GM23338 (cell line): Measurements from ENCODE around the gene NUDT15. TPM values are rescaled to one million over a fixed set of nuclear protein-coding genes. Genes with fewer than 3 reads are reported as not detected.
A peak's percentile ranks its signal among the peaks of the same experiment; 100 is the strongest.

Experiments used
- ATAC-seq: fragments of 200-7000 bp; cut with Tn5 transposase; 3 replicates; pipeline ENCODE4 v1.9.1; 2020
- DNase-seq: peaks from one replicate; pipeline ENCODE4 v3.0.0-alpha.2; 2015; ENCODE audit warnings: low spot score
- H2AFZ ChIP-seq: fragments of 200-600 bp; sonication (generic); 2 replicates; pipeline ENCODE4 v1.8.0; 2016; ENCODE audit warnings: antibody characterized with exemption, mild to moderate bottlenecking, moderate library complexity
- H3F3A ChIP-seq: fragments of 200-600 bp; sonication (generic); replicated peaks from 2 replicates; pipeline ENCODE4 v1.8.0; 2017; ENCODE audit warnings: antibody characterized with exemption, mixed run types, low read depth
- H3K27ac ChIP-seq: fragments of 200-600 bp; sonication (generic); 2 replicates; pipeline ENCODE4 v1.6.1; 2016; ENCODE audit warnings: low read depth
- H3K27me3 ChIP-seq: fragments of 200-600 bp; sonication (generic); 2 replicates; pipeline ENCODE4 v1.8.0; 2016; ENCODE audit warnings: mild to moderate bottlenecking, mixed run types, moderate library complexity; ENCODE audit not compliant: insufficient read depth
- H3K36me3 ChIP-seq: fragments of 200-600 bp; sonication (generic); 2 replicates; pipeline ENCODE4 v1.8.0; 2016; ENCODE audit warnings: mild to moderate bottlenecking; ENCODE audit not compliant: insufficient read depth
- H3K4me1 ChIP-seq: fragments of 200-600 bp; sonication (generic); 2 replicates; pipeline ENCODE4 v1.8.0; 2016; ENCODE audit warnings: mild to moderate bottlenecking, moderate library complexity; ENCODE audit not compliant: insufficient read depth
- H3K4me2 ChIP-seq: fragments of 200-600 bp; sonication (generic); 2 replicates; pipeline ENCODE4 v1.7.1; 2017; ENCODE audit warnings: mixed run types
- H3K4me3 ChIP-seq: fragments of 200-600 bp; sonication (generic); 2 replicates; pipeline ENCODE4 v1.6.1; 2016; ENCODE audit warnings: mixed run types
- H3K79me2 ChIP-seq: fragments of 200-600 bp; sonication (generic); replicated peaks from 2 replicates; pipeline ENCODE4 v1.8.0; 2017; ENCODE audit warnings: mild to moderate bottlenecking; ENCODE audit not compliant: insufficient read depth
- H3K9me2 ChIP-seq: fragments of 200-600 bp; sonication (generic); 2 replicates; pipeline ENCODE4 v1.8.0; 2017; ENCODE audit not compliant: insufficient read depth
- H4K20me1 ChIP-seq: fragments of 200-600 bp; sonication (generic); replicated peaks from 2 replicates; pipeline ENCODE4 v1.8.0; 2017; ENCODE audit warnings: mild to moderate bottlenecking; ENCODE audit not compliant: insufficient read depth
- H3K27ac Mint-ChIP-seq: 2 replicates; pipeline ENCODE4 v1.8.0; 2020; ENCODE audit warnings: inconsistent platforms, mild to moderate bottlenecking, moderate library complexity, mixed read lengths
- H3K27me3 Mint-ChIP-seq: 3 replicates; pipeline ENCODE4 v1.8.0; 2022; ENCODE audit warnings: low read depth, mild to moderate bottlenecking, moderate library complexity, mixed read lengths, inconsistent platforms; ENCODE audit not compliant: insufficient read depth, poor library complexity
- H3K36me3 Mint-ChIP-seq: 3 replicates; pipeline ENCODE4 v1.8.0; 2021; ENCODE audit warnings: low read depth, mild to moderate bottlenecking, inconsistent platforms, moderate library complexity, mixed read lengths
- H3K4me1 Mint-ChIP-seq: 3 replicates; pipeline ENCODE4 v1.8.0; 2020; ENCODE audit warnings: mild to moderate bottlenecking, inconsistent platforms, mixed read lengths
- H3K4me3 Mint-ChIP-seq: 3 replicates; pipeline ENCODE4 v1.8.0; 2021; ENCODE audit warnings: moderate library complexity, mild to moderate bottlenecking, inconsistent platforms, mixed read lengths
- H3K9me3 Mint-ChIP-seq: 3 replicates; pipeline ENCODE4 v1.8.0; 2020; ENCODE audit warnings: moderate library complexity, mild to moderate bottlenecking, inconsistent platforms, mixed read lengths
- CREB1 ChIP-seq: fragments of 250-450 bp; sonication (Bioruptor Pico); IDR thresholded peaks from 2 replicates; pipeline ENCODE4 v1.5.0; 2020; ENCODE audit warnings: low read depth, mild to moderate bottlenecking, moderate library complexity
- EZH2phosphoT487 ChIP-seq: fragments of 200-600 bp; sonication (generic); IDR thresholded peaks from one replicate; pipeline ENCODE4 v1.8.1; 2018; ENCODE audit warnings: antibody characterized with exemption; ENCODE audit not compliant: unreplicated experiment
- POLR2AphosphoS5 ChIP-seq: IDR thresholded peaks from 2 replicates; pipeline ENCODE4 v1.6.1; 2016; ENCODE audit warnings: antibody characterized with exemption, low read depth
- STAT1 ChIP-seq: IDR thresholded peaks from one replicate; pipeline ENCODE4 v1.6.1; 2016; ENCODE audit warnings: antibody characterized with exemption; ENCODE audit not compliant: unreplicated experiment
- ZNF114 ChIP-seq: fragments of 250-450 bp; sonication (Bioruptor Pico); IDR thresholded peaks from 2 replicates; pipeline ENCODE4 v1.5.0; 2020; ENCODE audit warnings: mild to moderate bottlenecking, moderate library complexity
- long read RNA-seq: library from polyadenylated mRNA; unstranded; transcript quantifications from one replicate; pipeline ENCODE4 v2.0.0, GENCODE V29; 2020; ENCODE audit not compliant: unreplicated experiment
- polyA plus RNA-seq: library from polyadenylated mRNA; unstranded; fragments of >200 nt; fragmentation: Nextera tagmentation; extraction: Ambion mirVana; gene quantifications from 2 replicates; pipeline ENCODE4 v1.2.1, GENCODE V29; 2016
- total RNA-seq: library from RNA; depleted of rRNA; stranded (reverse); fragments of >200 nt; shearing (Covaris generic); gene quantifications from 2 replicates; pipeline ENCODE4 v1.2.3, GENCODE V29; 2014; rRNA removed
- TF ChIP-seq, protein P1 (sequence below), 2 experiments: fragments of 200-600 bp in 1 of 2; sonication (generic) in 1 of 2; conservative IDR thresholded peaks; 2 replicates each; pipeline versions ENCODE4 v1.5.1 to v1.6.1; 2016 to 2017; ENCODE audit warnings: antibody characterized with exemption in 2 of 2, low read depth in 2 of 2, mild to moderate bottlenecking in 2 of 2, moderate library complexity in 1 of 2
- TF ChIP-seq, protein P2 (sequence below): IDR thresholded peaks from one replicate; pipeline ENCODE4 v1.6.1; 2018; ENCODE audit warnings: antibody characterized with exemption; ENCODE audit not compliant: unreplicated experiment
- TF ChIP-seq, protein P3 (sequence below): IDR thresholded peaks from 2 replicates; pipeline ENCODE4 v1.6.1; 2016; ENCODE audit warnings: antibody characterized with exemption

NUDT15 gene
- total RNA-seq = 56.7 and 59.3 TPM in 2 replicates
- polyA plus RNA-seq = 53.7 and 59.3 TPM in 2 replicates
- long read RNA-seq, transcript NUDT15-201 (3 exons, 2,098 nt) = major isoform, 35 of 44 reads
- long read RNA-seq, partial matches to known transcripts = 7 of 44 reads
- long read RNA-seq, other reads (novel, unspliced or antisense) = 2 of 44 reads

DNA sequence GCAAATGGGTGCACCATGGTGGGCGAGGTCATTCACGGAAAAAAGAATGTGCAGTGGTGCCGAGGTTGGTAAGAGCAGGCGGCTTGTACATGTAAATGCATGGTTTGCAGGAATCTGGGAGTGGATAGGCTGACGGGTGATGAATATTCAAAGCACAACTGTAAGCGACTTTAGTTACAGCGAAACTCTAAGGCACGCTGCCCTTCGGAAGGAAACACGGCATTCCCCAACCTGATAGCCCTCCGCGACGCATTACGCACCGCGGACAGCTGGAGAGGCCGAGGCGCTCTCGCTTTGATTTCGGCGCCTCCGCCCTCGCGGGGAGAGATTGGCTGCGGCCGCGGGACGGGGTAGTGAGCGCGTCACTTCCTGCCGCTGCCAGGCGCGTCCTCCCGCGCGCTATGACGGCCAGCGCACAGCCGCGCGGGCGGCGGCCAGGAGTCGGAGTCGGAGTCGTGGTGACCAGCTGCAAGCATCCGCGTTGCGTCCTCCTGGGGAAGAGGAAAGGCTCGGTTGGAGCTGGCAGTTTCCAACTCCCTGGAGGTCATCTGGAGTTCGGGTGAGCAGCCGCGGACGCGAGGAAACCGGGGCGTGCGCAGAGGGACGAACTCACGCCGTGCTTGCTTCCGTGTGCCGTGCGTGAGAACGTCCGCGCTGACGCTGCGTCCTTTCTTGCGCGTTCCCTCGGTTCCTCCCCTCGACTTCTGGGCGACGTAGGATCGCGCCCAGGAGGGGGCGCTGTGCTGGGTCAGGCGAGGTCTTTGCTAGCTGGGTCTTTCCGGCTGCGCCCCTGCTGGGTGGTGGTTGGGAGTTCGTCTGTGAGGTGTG, at the start of gene NUDT15:
TSS of gene NUDT15 (plus strand) at position 381 of the 828 bp plus-strand sequence. CDS start at position 402, 21 bp downstream.
- peak within 1 kb of the TSS; percentile 88 for H3K4me3 Mint-ChIP-seq
- 0 out of 2 replicates have a peak, but pooled peaks cover 2% of the 10 kb centered on the region for H3F3A ChIP-seq
- H3K79me2 ChIP-seq = peaks cover 27% of the 10 kb centered on the region
- no peaks in the 10 kb centered on the region for H3K27me3 ChIP-seq
- H3K4me1 Mint-ChIP-seq = peaks cover 18% of the 10 kb centered on the region
- TF ChIP-seq, protein P1, sequence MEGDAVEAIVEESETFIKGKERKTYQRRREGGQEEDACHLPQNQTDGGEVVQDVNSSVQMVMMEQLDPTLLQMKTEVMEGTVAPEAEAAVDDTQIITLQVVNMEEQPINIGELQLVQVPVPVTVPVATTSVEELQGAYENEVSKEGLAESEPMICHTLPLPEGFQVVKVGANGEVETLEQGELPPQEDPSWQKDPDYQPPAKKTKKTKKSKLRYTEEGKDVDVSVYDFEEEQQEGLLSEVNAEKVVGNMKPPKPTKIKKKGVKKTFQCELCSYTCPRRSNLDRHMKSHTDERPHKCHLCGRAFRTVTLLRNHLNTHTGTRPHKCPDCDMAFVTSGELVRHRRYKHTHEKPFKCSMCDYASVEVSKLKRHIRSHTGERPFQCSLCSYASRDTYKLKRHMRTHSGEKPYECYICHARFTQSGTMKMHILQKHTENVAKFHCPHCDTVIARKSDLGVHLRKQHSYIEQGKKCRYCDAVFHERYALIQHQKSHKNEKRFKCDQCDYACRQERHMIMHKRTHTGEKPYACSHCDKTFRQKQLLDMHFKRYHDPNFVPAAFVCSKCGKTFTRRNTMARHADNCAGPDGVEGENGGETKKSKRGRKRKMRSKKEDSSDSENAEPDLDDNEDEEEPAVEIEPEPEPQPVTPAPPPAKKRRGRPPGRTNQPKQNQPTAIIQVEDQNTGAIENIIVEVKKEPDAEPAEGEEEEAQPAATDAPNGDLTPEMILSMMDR (conservative IDR thresholded peaks at IDR 0.05; ENCODE audit: low read depth in 2 of 2) = peak; percentile 93 to 96
- TF ChIP-seq EZH2phosphoT487 = no peak
- no peak for TF ChIP-seq STAT1
- TF ChIP-seq ZNF114 (CRISPR knock-in tag) = no peak
- peak; percentile 88 for TF ChIP-seq CREB1 (CRISPR knock-in tag)
- TF ChIP-seq, protein P2, sequence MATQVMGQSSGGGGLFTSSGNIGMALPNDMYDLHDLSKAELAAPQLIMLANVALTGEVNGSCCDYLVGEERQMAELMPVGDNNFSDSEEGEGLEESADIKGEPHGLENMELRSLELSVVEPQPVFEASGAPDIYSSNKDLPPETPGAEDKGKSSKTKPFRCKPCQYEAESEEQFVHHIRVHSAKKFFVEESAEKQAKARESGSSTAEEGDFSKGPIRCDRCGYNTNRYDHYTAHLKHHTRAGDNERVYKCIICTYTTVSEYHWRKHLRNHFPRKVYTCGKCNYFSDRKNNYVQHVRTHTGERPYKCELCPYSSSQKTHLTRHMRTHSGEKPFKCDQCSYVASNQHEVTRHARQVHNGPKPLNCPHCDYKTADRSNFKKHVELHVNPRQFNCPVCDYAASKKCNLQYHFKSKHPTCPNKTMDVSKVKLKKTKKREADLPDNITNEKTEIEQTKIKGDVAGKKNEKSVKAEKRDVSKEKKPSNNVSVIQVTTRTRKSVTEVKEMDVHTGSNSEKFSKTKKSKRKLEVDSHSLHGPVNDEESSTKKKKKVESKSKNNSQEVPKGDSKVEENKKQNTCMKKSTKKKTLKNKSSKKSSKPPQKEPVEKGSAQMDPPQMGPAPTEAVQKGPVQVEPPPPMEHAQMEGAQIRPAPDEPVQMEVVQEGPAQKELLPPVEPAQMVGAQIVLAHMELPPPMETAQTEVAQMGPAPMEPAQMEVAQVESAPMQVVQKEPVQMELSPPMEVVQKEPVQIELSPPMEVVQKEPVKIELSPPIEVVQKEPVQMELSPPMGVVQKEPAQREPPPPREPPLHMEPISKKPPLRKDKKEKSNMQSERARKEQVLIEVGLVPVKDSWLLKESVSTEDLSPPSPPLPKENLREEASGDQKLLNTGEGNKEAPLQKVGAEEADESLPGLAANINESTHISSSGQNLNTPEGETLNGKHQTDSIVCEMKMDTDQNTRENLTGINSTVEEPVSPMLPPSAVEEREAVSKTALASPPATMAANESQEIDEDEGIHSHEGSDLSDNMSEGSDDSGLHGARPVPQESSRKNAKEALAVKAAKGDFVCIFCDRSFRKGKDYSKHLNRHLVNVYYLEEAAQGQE = no peak
- TF ChIP-seq POLR2AphosphoS5 = peak; percentile 72
- TF ChIP-seq, protein P3, sequence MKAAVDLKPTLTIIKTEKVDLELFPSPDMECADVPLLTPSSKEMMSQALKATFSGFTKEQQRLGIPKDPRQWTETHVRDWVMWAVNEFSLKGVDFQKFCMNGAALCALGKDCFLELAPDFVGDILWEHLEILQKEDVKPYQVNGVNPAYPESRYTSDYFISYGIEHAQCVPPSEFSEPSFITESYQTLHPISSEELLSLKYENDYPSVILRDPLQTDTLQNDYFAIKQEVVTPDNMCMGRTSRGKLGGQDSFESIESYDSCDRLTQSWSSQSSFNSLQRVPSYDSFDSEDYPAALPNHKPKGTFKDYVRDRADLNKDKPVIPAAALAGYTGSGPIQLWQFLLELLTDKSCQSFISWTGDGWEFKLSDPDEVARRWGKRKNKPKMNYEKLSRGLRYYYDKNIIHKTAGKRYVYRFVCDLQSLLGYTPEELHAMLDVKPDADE = peak; percentile 68; the same call in 1 of the 2 replicates
- H3K4me2 ChIP-seq = peak within 1 kb of the TSS; percentile 70
- no peaks in the 10 kb centered on the region for H3K9me2 ChIP-seq
- peak within 1 kb of the TSS; percentile 93 for H3K27ac ChIP-seq
- H4K20me1 ChIP-seq = no peaks in the 10 kb centered on the region
- no peak within 1 kb of the TSS for H2AFZ ChIP-seq
- peak within 1 kb of the TSS; percentile 99 for H3K27ac Mint-ChIP-seq
- peaks cover 18% of the 10 kb centered on the region for H3K9me3 Mint-ChIP-seq
- peaks cover 18% of the 10 kb centered on the region for H3K4me1 ChIP-seq
- ATAC-seq (peak; percentile 90), DNase-seq (peak; percentile 97)
- peak within 1 kb of the TSS; percentile 49 for H3K4me3 ChIP-seq
- H3K36me3 ChIP-seq = peaks cover 12% of the 10 kb centered on the region; the same call in 1 of the 2 replicates
- peaks cover 18% of the 10 kb centered on the region for H3K27me3 Mint-ChIP-seq
- H3K36me3 Mint-ChIP-seq = peaks cover 51% of the 10 kb centered on the region
